Heart right ventricle (tissue), 16 donors: Measurements from ENCODE around the gene AGBL4. TPM values are rescaled to one million over a fixed set of nuclear protein-coding genes. Genes with fewer than 3 reads are reported as not detected.

Experiments
- ATAC-seq, 8 donors: fragments of 200-7000 bp; cut with Tn5 transposase; one replicate each; pipeline ENCODE4 v1.9.1; 2020; ENCODE audit warnings: mild to moderate bottlenecking in 8 of 8, moderate library complexity in 8 of 8, moderate number of reproducible peaks in 1 of 8
- DNase-seq, 2 donors: peaks; one replicate each; pipeline ENCODE4 v3.0.0-alpha.2; 2020
- H3K27ac ChIP-seq, 10 donors: fragments of 200-600 bp; sonication (generic) in 2 of 10; one replicate each; pipeline versions ENCODE4 v1.5.0 to v1.8.0; 2020 to 2022; ENCODE audit warnings: mild to moderate bottlenecking in 3 of 10
- H3K27me3 ChIP-seq, 7 donors: fragments of 200-600 bp; one replicate each; pipeline ENCODE4 v1.8.0; 2021 to 2022; ENCODE audit warnings: mild to moderate bottlenecking in 2 of 7
- H3K36me3 ChIP-seq, 9 donors: fragments of 200-600 bp; sonication (generic) in 1 of 9; one replicate each; pipeline versions ENCODE4 v1.5.0 to v1.8.0; 2020 to 2022; ENCODE audit warnings: mild to moderate bottlenecking in 2 of 9
- H3K4me1 ChIP-seq, 9 donors: fragments of 200-600 bp; sonication (generic) in 1 of 9; one replicate each; pipeline versions ENCODE4 v1.5.0 to v1.8.0; 2020 to 2022; ENCODE audit warnings: mild to moderate bottlenecking in 4 of 9
- H3K4me3 ChIP-seq, 10 donors: fragments of 200-600 bp; sonication (generic) in 2 of 10; one replicate each; pipeline versions ENCODE4 v1.5.0 to v1.8.0; 2020 to 2022; ENCODE audit warnings: mild to moderate bottlenecking in 7 of 10, moderate library complexity in 2 of 10
- H3K9me3 ChIP-seq, 11 donors: fragments of 200-600 bp in 10 of 11; sonication (generic) in 2 of 11; one replicate each; pipeline versions ENCODE4 v1.5.0 to v1.8.0; 2013 to 2022; ENCODE audit warnings: mild to moderate bottlenecking in 2 of 11, control low read depth in 1 of 11, moderate library complexity in 1 of 11
- CTCF ChIP-seq, 9 donors: fragments of 200-600 bp; sonication (generic) in 2 of 9; IDR thresholded peaks; one replicate each; pipeline versions ENCODE4 v1.5.0 to v1.8.0; 2021 to 2022; ENCODE audit warnings: antibody characterized with exemption in 9 of 9, mild to moderate bottlenecking in 5 of 9, moderate library complexity in 1 of 9
- WGBS, 2 donors: extraction: QIAGEN DNeasy Blood & Tissue Kit; methylation state at CpG; one replicate each; pipeline ENCODE4 v1.1.7; 2013; ENCODE audit warnings: inconsistent platforms in 1 of 2; 5-methylcytosine and 5-hydroxymethylcytosine counted together
- intact Hi-C, 10 donors: fragments of 100-400 bp; cut with DNase I; formaldehyde crosslinking; loops; one replicate each; pipeline versions ENCODE4 v1.11.1 to v1.14.2; 2022
- polyA plus RNA-seq, 2 donors: library from polyadenylated mRNA; stranded (reverse); fragments of 200-250 nt; gene quantifications; one replicate each; pipeline ENCODE4 v1.2.3, GENCODE V29; 2013
- total RNA-seq, 10 donors: library from RNA; stranded (reverse); fragmentation: NEBNext Ultra II Directional in 3 of 10; extraction: Animal tissue kit (Norgen Biotek cat#: 25700) in 3 of 10; gene quantifications; one replicate each; pipeline versions ENCODE4 v1.2.1 to v1.2.4, GENCODE V29; 2021 to 2023
- donor health status: Arrhythmogenic right ventricular cardiomyopathy.
- donor health status: ischemic (EF 13 %, LVEDD 7.1; RV severe dilation, severe dysfunction).
- donor health status: healthy with polysubstance abuse.
- donor health status: DM: no; HTN: yes; CAD: no.
- donor health status: DM: no; HTN: no; CAD: no.
- donor health status: ischemic (EF 25% LVEDD 6.9; RV normal size, moderate dysfunction).
- donor health status: ischemic (EF 25% LVEDD 5.7; RV mildly dilated, moderate dysfunction).
- donor health status: healthy.
- donor health status: DM: yes; HTN: yes; CAD: no.
- donor health status: Ischemic cardiomyopathy.
- donor health status: ischemic (EF 35%, LVEDD 5.7; RV mildly dilated, moderate dysfunction).
- donor health status: nonischemic (EF 11% LVEDD 7.7; RV severe dilation, severe dysfunction).
- donor health status: DM: yes; HTN: yes; CAD: no.
- donor health status: PGD.
- donor health status: ischemic (EF 29% LVEDD 5.4; RV normal size, mild dysfunction).
- donor health status: nonischemic (EF 23%, LVEDD 6.1; RV moderate dilation, normal function).

AGBL4 gene
- total and polyA plus RNA-seq, 12 donors = 0.04 to 0.93 (median 0.46) TPM; not detected in 2

GRCh38 chr1:49052102-49052501 lies 971.7 kb downstream of the AGBL4 start:
- Histone ChIP-seq H3K36me3 (no peaks in the 10 kb centered on the region), H3K27ac (no peak overlapping the region), H3K4me1 (no peaks in the 10 kb centered on the region), H3K4me3 (no peak overlapping the region), H3K27me3 (no peaks in the 10 kb centered on the region), H3K9me3 (no peaks in the 10 kb centered on the region)
- DNase-seq (no peak), ATAC-seq (no peak)
- TF ChIP-seq CTCF (IDR thresholded peaks at IDR 0.05) = no peak
- WGBS, 2 donors = 73 to 76% methylated on average over 1 of the region's 1 CpG
- intact Hi-C loops = no loop called here

GRCh38 chr1:49051647-49052046 lies 972.1 kb downstream of the AGBL4 start:
- ATAC-seq (no peak), DNase-seq (no peak)
- Histone ChIP-seq H3K4me3 (no peak overlapping the region), H3K9me3 (no peaks in the 10 kb centered on the region), H3K36me3 (no peaks in the 10 kb centered on the region), H3K27ac (no peak overlapping the region), H3K27me3 (no peaks in the 10 kb centered on the region), H3K4me1 (no peaks in the 10 kb centered on the region)
- 26 to 28% methylated on average over 2 of the region's 2 CpGs for WGBS, 2 donors
- intact Hi-C loops = no loop called here
- TF ChIP-seq CTCF (IDR thresholded peaks at IDR 0.05) = no peak

GRCh38 chr1:49050041-49050440 lies 973.7 kb downstream of the AGBL4 start:
- ATAC-seq (no peak), DNase-seq (no peak)
- no peak for TF ChIP-seq CTCF (IDR thresholded peaks at IDR 0.05)
- Histone ChIP-seq H3K27ac (no peak overlapping the region), H3K27me3 (no peaks in the 10 kb centered on the region), H3K9me3 (no peaks in the 10 kb centered on the region), H3K4me1 (no peaks in the 10 kb centered on the region), H3K4me3 (no peak overlapping the region), H3K36me3 (no peaks in the 10 kb centered on the region)
- intact Hi-C loops = no loop called here
- WGBS, 2 donors = 85 to 90% methylated on average over 4 of the region's 4 CpGs

GRCh38 chr1:49048188-49048587 lies 975.6 kb downstream of the AGBL4 start:
- H3K27me3 ChIP-seq = no peaks in the 10 kb centered on the region
- no peak for TF ChIP-seq CTCF (IDR thresholded peaks at IDR 0.05)
- H3K36me3 ChIP-seq = no peaks in the 10 kb centered on the region
- H3K27ac ChIP-seq = no peak overlapping the region
- 21 to 41% methylated on average over 2 of the region's 2 CpGs for WGBS, 2 donors
- H3K4me1 ChIP-seq = no peaks in the 10 kb centered on the region
- H3K4me3 ChIP-seq = no peak overlapping the region
- ATAC-seq = no peak
- H3K9me3 ChIP-seq = no peaks in the 10 kb centered on the region
- intact Hi-C loops = no loop called here
- DNase-seq = no peak

- Histone ChIP-seq H3K4me3 (no peak overlapping the region), H3K27me3 (no peaks in the 10 kb centered on the region), H3K36me3 (no peaks in the 10 kb centered on the region), H3K9me3 (no peaks in the 10 kb centered on the region), H3K4me1 (no peaks in the 10 kb centered on the region), H3K27ac (no peak overlapping the region)
- no peak for DNase-seq
- no peak for TF ChIP-seq CTCF (IDR thresholded peaks at IDR 0.05)
- intact Hi-C loops = no loop called here
- ATAC-seq = no peak
Observed at GRCh38 chr1:49046305-49046704, 977.4 kb downstream of the AGBL4 start.
